Activated CD4-positive, alpha-beta T cell treated with anti-CD3 and anti-CD28 coated beads, Interleukin-2, amount 10 ng/mL, durations not matched to agents 24 days and 14 days (primary cell): Measurements from ENCODE around the gene ADAMTS7. TPM values are rescaled to one million over a fixed set of nuclear protein-coding genes. Genes with fewer than 3 reads are reported as not detected.
"Not testable (repeated sequence)": the region's sequence is repeated elsewhere in the genome, so short reads cannot be mapped to it uniquely, and the experiment has no call there.

Experiments
- DNase-seq: peaks from one replicate; pipeline ENCODE4 v3.0.0; 2022
- H3K27ac Mint-ChIP-seq: one replicate; pipeline ENCODE4 v1.8.0; 2022; ENCODE audit warnings: mild to moderate bottlenecking, mixed read lengths
- H3K27me3 Mint-ChIP-seq: one replicate; pipeline ENCODE4 v1.8.0; 2022; ENCODE audit warnings: mixed read lengths
- H3K36me3 Mint-ChIP-seq: one replicate; pipeline ENCODE4 v1.8.0; 2022; ENCODE audit warnings: low read depth, mild to moderate bottlenecking, mixed read lengths
- H3K4me1 Mint-ChIP-seq: one replicate; pipeline ENCODE4 v1.8.0; 2021; ENCODE audit warnings: mixed read lengths
- H3K4me3 Mint-ChIP-seq: one replicate; pipeline ENCODE4 v1.8.0; 2022; ENCODE audit warnings: mild to moderate bottlenecking, moderate library complexity, mixed read lengths
- H3K9me3 Mint-ChIP-seq: one replicate; pipeline ENCODE4 v1.8.0; 2021; ENCODE audit warnings: mixed read lengths
- intact Hi-C: fragments of 100-400 bp; cut with micrococcal nuclease; formaldehyde crosslinking; loops from one replicate; pipeline ENCODE4 v1.15.1; 2023
- total RNA-seq: library from RNA; stranded (reverse); gene quantifications from 2 replicates; pipeline ENCODE4 v1.2.3, GENCODE V29; 2022

ADAMTS7 gene
- total RNA-seq, 1 donor from 2014 or later = 1.3 TPM

GRCh38 chr15:78753751-78754535 lies 57.3 kb downstream of the ADAMTS7 start:
- intact Hi-C loops, H3K9me3 Mint-ChIP-seq, H3K27ac Mint-ChIP-seq, H3K27me3 Mint-ChIP-seq, DNase-seq, H3K36me3 Mint-ChIP-seq, H3K4me3 Mint-ChIP-seq: not testable (repeated sequence)
- peaks cover 12% of the 10 kb centered on the region for H3K4me1 Mint-ChIP-seq

- H3K4me1 Mint-ChIP-seq = peaks cover 12% of the 10 kb centered on the region
- DNase-seq, H3K27ac Mint-ChIP-seq, H3K9me3 Mint-ChIP-seq, intact Hi-C loops, H3K4me3 Mint-ChIP-seq, H3K27me3 Mint-ChIP-seq, H3K36me3 Mint-ChIP-seq: not testable (repeated sequence)
Measured at GRCh38 chr15:78753359-78753659, 58.0 kb downstream of the ADAMTS7 start.

- H3K27me3 Mint-ChIP-seq = peaks cover 3% of the 10 kb centered on the region
- intact Hi-C loops = no loop called here
- no peak overlapping the region for H3K4me3 Mint-ChIP-seq
- DNase-seq = no peak
- no peak overlapping the region for H3K27ac Mint-ChIP-seq
- no peaks in the 10 kb centered on the region for H3K9me3 Mint-ChIP-seq
- H3K36me3 Mint-ChIP-seq = no peaks in the 10 kb centered on the region
- H3K4me1 Mint-ChIP-seq = peaks cover 12% of the 10 kb centered on the region
Measured at GRCh38 chr15:78752492-78753358, 58.5 kb downstream of the ADAMTS7 start.

DNA sequence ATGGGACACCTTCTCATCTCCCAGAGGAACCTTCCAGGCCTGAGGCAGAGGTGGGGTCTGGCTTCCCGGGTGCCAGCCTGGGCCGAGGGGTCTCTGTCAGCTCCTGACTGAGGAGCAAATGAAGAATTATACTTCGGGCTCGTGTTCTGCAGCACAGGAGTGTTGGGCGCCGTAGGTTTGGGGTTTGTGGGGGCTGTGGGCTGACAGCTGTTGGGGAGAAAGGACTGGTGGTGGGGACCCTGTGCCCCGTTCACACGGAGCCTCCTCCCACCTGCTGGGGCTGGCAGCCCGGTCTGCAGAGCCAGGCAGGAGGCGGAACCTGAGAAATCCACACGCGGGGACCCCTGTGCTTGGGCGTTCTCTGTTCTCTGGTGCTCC lies 59.7 kb downstream of the ADAMTS7 start:
- H3K27ac Mint-ChIP-seq = no peak overlapping the region

GRCh38 chr15:78750974-78751601 lies 60.2 kb downstream of the ADAMTS7 start:
- peak; percentile 97 for DNase-seq
- intact Hi-C loops = loop anchor here (1.0 kb wide), 1 partner anchor 133 kb away; no protein-coding TSS in a partner anchor
- H3K4me1 Mint-ChIP-seq, H3K36me3 Mint-ChIP-seq, H3K27me3 Mint-ChIP-seq, H3K27ac Mint-ChIP-seq, H3K9me3 Mint-ChIP-seq: not testable (repeated sequence)
- peak overlapping the region; percentile 52 for H3K4me3 Mint-ChIP-seq

More for the DNA sequence above, 59.7 kb downstream of the ADAMTS7 start:
- no peaks in the 10 kb centered on the region for H3K9me3 Mint-ChIP-seq
- H3K4me3 Mint-ChIP-seq = no peak overlapping the region
- peaks cover 5% of the 10 kb centered on the region for H3K27me3 Mint-ChIP-seq
- intact Hi-C loops = loop anchor here (1.0 kb wide), 1 partner anchor 133 kb away; no protein-coding TSS in a partner anchor
- no peaks in the 10 kb centered on the region for H3K36me3 Mint-ChIP-seq
- DNase-seq = no peak
- peaks cover 5% of the 10 kb centered on the region for H3K4me1 Mint-ChIP-seq

- Mint-ChIP-seq H3K36me3 (no peaks in the 10 kb centered on the region), H3K9me3 (no peaks in the 10 kb centered on the region), H3K4me1 (peaks cover 5% of the 10 kb centered on the region), H3K27ac (no peak overlapping the region), H3K4me3 (peak overlapping the region; percentile 52), H3K27me3 (peaks cover 5% of the 10 kb centered on the region)
- no peak for DNase-seq
- intact Hi-C loops = no loop called here
Measured at GRCh38 chr15:78750566-78750965, 60.7 kb downstream of the ADAMTS7 start.

DNA sequence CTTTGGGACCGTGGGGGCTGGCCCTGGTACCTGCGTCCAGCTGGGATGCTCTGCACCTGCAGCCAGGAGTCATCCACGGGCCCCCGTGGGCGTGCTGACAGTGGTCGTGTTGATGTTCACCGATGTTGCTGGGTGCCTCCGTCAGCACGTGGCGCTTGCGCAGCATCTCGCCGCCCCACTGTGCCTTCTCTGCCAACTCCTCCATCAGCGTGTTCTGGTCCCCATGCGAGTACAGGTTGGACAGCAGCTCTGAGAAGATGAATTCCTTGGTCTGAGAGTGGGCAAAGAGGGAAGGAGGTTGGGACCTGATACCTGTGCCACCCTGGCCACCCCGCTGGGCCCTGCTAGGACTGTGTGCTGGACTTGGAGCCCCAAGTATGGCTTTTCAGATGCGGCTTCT lies 61.4 kb downstream of the ADAMTS7 start:
- peaks cover 5% of the 10 kb centered on the region for H3K27me3 Mint-ChIP-seq

DNA sequence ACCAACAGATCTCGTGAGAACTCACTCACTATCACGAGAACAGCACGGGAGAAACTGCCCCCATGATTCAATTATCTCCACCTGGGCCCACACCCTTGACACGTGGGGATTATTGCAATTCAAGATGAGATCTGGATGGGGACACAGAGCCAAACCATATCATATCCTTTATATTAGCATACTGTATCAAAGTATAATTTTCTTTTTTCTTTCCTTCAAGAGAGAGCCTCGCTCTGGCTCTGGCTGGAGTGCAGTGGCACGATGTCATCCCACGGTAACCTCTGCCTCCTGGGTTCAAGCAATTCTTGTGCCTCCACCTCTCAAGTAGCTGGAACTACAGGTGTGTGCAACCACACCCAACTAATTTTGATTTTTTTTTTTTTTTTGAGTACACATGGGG lies 63.4 kb downstream of the ADAMTS7 start:
- intact Hi-C loops, H3K9me3 Mint-ChIP-seq, DNase-seq, H3K27me3 Mint-ChIP-seq, H3K36me3 Mint-ChIP-seq, H3K4me1 Mint-ChIP-seq, H3K27ac Mint-ChIP-seq, H3K4me3 Mint-ChIP-seq: not testable (repeated sequence)

More for the DNA sequence above, 61.4 kb downstream of the ADAMTS7 start:
- DNase-seq = no peak
- Mint-ChIP-seq H3K4me3 (no peak overlapping the region), H3K27ac (no peak overlapping the region), H3K9me3 (no peaks in the 10 kb centered on the region), H3K4me1 (peaks cover 5% of the 10 kb centered on the region), H3K36me3 (no peaks in the 10 kb centered on the region)
- intact Hi-C loops = no loop called here

GRCh38 chr15:78741674-78742073 lies 69.6 kb downstream of the ADAMTS7 start:
- H3K36me3 Mint-ChIP-seq, H3K27ac Mint-ChIP-seq, H3K4me3 Mint-ChIP-seq, H3K4me1 Mint-ChIP-seq, H3K27me3 Mint-ChIP-seq, intact Hi-C loops, H3K9me3 Mint-ChIP-seq: not testable (repeated sequence)
- peak; percentile 47 for DNase-seq

DNA sequence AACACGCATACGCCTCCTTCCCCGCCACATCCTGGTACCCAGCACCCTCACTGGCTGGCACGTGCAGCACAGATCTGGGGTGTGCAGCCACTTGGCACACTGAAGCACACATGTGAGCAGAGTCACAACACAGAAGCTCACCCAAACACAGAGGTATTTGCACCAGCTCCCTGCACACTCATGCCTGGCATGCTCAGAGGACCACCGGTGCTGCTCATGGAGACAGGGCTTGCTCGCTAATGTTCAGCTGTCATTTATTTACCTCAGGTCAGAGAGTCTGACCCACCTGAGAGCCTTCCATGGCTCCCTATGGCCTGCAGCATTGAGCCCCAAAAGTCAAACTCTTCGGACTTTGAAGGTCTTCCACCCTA lies 70.4 kb downstream of the ADAMTS7 start:
- Mint-ChIP-seq H3K4me3 (no peak overlapping the region), H3K36me3 (no peaks in the 10 kb centered on the region), H3K4me1 (peaks cover 7% of the 10 kb centered on the region), H3K27ac (no peak overlapping the region), H3K27me3 (peaks cover 4% of the 10 kb centered on the region), H3K9me3 (no peaks in the 10 kb centered on the region)
- intact Hi-C loops = no loop called here
- no peak for DNase-seq

DNA sequence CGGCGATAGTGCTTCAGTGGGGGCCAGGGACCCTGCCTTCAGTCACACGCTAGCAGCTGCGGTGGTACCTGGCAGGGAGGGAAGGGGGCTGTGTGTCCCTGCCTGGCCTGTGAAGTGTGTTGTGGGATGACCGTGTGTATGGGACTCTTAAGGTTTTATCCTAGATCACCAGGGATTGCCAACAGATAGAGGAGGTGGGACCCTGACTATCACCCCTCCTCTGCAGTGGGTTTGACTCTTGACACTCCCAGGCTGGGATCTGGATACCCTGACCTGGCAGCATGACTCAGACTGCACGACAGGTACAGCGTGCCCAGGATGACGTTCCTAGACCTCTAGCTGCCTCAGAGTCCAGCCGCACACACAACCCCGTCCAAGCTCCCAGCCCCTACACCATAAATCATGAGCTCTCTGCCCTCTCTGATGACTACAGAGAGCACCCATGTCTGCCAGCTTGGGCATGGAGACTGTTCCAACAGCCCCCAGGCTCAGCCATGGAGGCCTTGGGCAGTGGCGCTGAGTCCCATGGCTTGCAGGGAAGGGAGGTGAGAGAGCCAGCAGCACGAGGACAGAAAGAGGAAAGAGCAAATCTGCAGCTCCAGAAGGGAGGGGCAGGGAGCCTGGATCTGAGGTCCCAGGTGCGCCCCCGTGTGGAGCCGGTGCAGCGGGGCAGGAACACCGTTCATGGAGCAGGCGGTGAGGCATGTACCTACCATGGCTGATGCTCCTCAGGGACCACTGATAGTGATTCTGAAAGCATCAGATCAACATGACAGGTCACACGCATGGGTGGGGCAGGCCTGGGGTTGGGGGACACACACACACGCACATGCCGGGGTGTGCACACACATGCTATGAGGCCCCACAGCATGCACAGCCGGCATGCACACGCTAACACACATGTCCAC lies 71.0 kb downstream of the ADAMTS7 start:
- H3K27me3 Mint-ChIP-seq = peaks cover 4% of the 10 kb centered on the region
- intact Hi-C loops = no loop called here
- peak; percentile 91 for DNase-seq
- H3K36me3 Mint-ChIP-seq = no peaks in the 10 kb centered on the region
- H3K27ac Mint-ChIP-seq = no peak overlapping the region
- H3K9me3 Mint-ChIP-seq = no peaks in the 10 kb centered on the region
- peaks cover 7% of the 10 kb centered on the region for H3K4me1 Mint-ChIP-seq
- no peak overlapping the region for H3K4me3 Mint-ChIP-seq

DNA sequence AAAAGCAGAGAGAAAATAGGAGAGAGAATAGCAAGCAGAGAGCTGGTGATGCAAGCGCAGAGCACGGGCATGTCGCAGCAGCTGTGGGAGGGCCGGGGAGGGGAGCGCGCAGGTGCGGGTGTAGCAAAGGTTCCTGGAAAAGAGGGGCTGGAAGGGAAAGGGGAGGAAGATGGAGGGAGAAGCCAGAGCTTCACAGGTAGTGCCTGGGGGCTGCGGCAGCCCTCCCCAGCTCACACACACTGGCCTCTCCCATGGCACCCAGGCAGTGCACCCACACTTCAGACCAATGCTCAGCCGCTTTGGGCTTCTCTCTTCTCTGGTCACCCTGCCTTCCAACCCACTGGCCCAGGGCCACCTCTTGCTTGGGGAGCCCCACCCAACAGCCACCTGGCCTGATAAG lies 72.1 kb downstream of the ADAMTS7 start:
- H3K27ac Mint-ChIP-seq = no peak overlapping the region
- H3K4me3 Mint-ChIP-seq = no peak overlapping the region
- peaks cover 7% of the 10 kb centered on the region for H3K4me1 Mint-ChIP-seq
- intact Hi-C loops = no loop called here
- no peaks in the 10 kb centered on the region for H3K36me3 Mint-ChIP-seq
- H3K9me3 Mint-ChIP-seq = no peaks in the 10 kb centered on the region
- DNase-seq = peak; percentile 54
- H3K27me3 Mint-ChIP-seq = peaks cover 9% of the 10 kb centered on the region

- H3K9me3 Mint-ChIP-seq, H3K4me1 Mint-ChIP-seq, H3K36me3 Mint-ChIP-seq, H3K4me3 Mint-ChIP-seq, intact Hi-C loops: not testable (repeated sequence)
- DNase-seq = peak; percentile 86
- peak overlapping the region; percentile 53 for H3K27ac Mint-ChIP-seq
- H3K27me3 Mint-ChIP-seq = peaks cover 13% of the 10 kb centered on the region
Measured at GRCh38 chr15:78737931-78738558, 73.2 kb downstream of the ADAMTS7 start.
